GM21528 (cell line): ENCODE measurements around the gene PCDH9.

Source experiments
- ATAC-seq: cut with Tn5 transposase; IDR thresholded peaks from one replicate; pipeline ENCODE4 v1.9.1; 2021; ENCODE audit warnings: mild to moderate bottlenecking, moderate library complexity; ENCODE audit not compliant: unreplicated experiment, low FRiP score

PCDH9 gene, protein sequence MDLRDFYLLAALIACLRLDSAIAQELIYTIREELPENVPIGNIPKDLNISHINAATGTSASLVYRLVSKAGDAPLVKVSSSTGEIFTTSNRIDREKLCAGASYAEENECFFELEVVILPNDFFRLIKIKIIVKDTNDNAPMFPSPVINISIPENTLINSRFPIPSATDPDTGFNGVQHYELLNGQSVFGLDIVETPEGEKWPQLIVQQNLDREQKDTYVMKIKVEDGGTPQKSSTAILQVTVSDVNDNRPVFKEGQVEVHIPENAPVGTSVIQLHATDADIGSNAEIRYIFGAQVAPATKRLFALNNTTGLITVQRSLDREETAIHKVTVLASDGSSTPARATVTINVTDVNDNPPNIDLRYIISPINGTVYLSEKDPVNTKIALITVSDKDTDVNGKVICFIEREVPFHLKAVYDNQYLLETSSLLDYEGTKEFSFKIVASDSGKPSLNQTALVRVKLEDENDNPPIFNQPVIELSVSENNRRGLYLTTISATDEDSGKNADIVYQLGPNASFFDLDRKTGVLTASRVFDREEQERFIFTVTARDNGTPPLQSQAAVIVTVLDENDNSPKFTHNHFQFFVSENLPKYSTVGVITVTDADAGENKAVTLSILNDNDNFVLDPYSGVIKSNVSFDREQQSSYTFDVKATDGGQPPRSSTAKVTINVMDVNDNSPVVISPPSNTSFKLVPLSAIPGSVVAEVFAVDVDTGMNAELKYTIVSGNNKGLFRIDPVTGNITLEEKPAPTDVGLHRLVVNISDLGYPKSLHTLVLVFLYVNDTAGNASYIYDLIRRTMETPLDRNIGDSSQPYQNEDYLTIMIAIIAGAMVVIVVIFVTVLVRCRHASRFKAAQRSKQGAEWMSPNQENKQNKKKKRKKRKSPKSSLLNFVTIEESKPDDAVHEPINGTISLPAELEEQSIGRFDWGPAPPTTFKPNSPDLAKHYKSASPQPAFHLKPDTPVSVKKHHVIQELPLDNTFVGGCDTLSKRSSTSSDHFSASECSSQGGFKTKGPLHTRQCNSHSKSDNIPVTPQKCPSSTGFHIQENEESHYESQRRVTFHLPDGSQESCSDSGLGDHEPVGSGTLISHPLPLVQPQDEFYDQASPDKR (N-terminal part only)

DNA sequence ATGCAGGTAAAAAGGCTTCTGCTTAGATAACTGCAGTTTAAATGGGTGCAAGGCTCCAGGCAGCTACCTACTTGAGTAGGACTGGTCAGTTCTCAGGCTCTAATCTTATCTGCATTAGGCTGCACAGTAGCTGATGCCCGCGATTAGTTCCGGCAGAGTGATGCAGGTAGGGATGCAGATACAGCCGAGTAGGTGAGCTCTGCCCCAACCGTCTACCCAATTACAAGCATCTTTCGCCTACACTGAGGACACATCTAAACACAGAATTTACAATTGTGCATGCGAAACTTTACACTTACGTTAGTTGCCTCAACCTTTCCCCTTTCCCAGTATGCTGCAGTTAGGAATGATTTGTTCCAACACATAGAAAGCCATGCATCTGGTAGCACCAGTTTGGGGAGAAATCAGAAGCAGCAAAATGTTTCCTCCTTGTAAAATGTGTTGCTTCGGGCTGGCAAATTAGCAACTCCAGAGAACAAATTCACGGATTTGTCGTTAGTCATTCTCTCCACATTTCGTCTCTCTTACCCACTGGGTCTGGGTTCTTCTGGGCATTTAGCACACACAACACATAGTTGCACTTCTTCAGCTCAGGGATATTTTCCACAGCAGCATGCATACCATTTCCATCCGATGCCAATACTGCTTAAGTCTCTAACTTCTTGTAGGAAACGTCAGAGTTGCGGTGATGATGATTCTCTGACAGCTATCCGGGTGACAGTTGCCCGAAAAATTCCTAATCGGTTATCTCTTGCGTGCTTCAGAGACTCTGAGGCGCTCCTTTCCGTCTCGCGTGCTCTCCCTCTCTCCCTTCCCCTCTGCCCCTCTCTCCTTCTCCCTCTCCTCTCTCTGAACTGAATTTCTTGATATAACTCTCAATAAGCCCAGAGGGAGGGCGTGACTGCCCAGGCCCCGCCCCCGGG, at the start of gene PCDH9:
Gene PCDH9, minus strand, starts transcription at position 856 of the 923 bp plus-strand sequence. CDS start 1,896 bp downstream, outside the sequence.
- no peak for ATAC-seq

DNA sequence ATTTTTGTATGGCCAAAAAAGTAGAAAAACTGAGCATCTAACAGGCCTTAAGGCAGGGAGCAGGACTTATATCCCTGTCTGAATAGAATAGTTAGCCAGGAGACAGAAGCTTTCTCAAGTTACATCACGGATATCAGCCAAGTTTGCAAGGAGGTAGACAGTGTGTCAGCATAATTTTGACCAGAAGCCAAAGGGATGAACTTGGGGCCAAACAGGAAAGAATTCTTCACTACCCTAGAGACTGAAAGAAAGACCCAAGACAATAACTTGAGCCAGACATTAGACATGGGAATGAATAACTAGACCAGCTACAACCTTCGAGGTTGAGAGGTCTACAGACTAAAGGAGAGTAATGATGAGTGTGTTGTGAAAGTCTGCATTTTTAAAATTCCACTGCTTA, 48.1 kb upstream of the PCDH9 start:
- ATAC-seq: no peak

DNA sequence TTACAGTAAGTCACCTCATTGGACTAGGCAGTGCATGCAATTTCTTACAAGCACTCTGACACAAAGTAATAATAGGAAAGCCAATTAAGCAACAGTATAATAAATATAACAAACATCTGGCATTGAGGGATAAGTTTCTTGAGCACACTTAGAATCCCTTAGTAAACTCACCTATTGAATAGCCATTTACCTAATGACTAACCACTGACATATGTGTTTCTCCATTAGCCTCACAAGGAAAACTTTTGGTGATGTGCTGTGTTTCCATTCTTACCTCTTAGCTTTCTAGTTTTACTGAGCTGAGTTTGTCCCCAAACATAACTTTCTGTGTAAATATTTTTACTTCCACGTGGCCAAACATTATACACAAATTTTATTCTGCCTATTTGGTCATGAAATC, 47.4 kb upstream of the PCDH9 start:
- no peak for ATAC-seq

DNA sequence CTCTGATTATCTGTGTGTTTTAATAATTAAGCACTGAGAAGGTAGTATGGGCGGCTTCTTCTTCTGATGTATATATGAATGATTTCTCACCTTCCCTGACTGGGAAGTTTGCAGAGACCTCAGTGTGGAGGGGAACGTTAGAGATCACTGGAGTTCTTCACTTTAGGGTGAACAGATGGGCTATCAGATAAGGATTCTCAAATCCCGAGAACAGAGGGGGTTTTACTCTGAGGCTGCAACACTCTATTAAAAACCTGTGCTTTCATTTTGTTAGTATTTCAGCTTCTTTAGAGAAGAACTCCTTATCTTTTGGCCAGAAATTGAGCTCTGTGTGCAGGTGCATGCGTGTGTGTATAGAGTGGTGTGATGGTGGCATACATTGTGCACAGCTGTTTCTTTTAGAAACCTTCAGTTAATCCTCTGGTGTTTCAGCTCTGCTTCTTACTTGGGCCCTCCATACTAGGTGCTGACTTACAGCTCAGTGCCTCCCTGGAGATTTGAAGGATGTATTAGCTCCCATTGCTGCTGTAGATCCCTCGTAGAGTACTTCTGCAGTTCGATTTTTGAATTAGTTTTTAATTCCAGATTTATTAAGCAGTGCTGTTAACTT, 45.3 kb upstream of the PCDH9 start:
- no peak for ATAC-seq

DNA sequence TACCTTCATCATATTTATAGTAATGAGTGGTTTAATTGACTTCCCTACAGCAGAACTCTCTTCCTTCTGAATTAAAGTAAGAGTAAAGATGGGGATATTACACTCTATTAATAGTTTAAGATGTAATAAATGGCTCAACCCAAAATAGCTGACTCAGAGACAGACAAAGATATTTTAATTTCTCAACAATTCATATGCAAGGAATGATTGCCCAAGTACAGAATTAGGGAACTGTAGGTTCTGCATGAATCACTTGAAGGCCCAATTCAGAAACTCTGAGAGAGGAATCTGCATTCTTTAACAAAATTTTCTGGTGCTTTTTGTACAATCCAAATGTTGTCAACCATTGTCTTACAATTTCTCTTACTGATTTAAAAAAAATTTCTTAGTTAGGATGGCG, 42.9 kb upstream of the PCDH9 start:
- no peak for ATAC-seq

DNA sequence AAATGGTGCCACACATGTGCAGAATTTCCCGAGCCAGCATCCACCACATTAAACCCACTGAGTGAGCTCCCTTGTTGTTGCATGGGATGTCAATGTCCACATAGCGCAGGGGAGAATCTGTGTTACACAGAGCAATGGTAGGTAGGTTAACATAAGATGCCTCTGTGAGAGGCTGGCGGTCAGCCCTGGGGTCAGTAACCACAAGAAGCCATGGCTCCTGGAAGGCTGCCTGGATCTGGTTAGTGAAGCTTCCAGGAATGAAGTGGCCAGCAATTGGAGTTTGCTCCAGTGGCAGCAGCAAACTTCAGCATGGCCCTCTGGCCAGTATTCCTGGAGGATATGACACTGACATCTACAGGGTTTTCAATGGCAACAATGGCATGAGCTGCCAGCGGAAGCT, 37.0 kb upstream of the PCDH9 start:
- no peak for ATAC-seq

DNA sequence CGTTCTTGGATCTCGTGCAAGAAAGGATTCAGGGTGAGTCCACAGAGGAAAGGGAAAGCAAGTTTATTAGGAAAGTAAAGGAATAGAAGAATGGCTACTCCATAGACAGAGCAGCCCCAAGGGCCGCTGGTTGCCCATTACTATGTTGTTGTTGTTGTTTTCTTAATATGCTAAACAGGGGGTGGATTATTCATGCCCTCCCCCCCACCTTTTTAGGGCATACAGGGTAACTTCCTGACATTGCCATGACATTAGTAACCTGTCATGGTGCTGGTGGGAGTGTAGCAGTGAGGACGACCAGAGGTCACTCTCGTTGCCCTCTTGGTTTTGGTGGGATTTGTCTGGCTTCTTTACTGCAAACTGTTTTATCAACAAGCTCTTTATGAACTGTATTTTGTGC, 29.1 kb upstream of the PCDH9 start:
- no peak for ATAC-seq

DNA sequence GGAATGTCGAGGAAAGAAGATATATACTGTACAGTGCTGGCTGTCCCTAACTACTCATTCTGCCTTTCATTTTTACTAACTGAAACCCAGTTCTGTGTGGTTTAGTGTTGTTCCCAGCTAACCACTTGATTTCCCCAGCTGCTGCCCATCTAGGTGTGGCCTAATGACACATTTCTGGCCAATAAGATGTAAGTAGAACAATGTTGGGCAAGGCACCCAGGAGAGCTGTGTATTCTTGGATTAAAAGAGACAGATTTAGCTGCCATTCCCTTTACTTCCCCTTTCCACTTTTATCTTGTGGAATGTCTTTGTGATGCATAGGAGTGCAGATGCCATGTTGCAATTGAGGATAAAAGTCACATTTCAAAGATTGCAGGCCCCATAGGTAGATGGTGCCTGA, 28.3 kb upstream of the PCDH9 start:
- ATAC-seq: no peak

DNA sequence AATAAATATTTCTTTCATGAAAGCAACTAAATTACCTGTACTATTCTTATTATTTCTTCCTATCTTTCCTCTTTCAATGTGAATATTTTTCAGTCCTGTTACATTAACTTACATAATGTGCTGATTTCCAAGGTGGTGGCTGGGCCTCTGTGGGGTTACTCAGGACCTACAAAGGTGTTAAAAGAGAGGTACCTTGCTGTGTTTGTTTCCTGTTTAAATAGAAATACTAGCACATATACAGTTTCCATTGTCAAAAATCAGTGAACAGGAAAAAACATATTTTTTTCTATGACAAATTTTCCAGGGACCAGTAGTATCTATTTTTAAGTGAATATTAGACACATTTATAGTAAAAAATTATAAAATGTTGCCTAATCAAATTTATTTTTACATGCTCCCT, 8.7 kb upstream of the PCDH9 start:
- no peak for ATAC-seq

DNA sequence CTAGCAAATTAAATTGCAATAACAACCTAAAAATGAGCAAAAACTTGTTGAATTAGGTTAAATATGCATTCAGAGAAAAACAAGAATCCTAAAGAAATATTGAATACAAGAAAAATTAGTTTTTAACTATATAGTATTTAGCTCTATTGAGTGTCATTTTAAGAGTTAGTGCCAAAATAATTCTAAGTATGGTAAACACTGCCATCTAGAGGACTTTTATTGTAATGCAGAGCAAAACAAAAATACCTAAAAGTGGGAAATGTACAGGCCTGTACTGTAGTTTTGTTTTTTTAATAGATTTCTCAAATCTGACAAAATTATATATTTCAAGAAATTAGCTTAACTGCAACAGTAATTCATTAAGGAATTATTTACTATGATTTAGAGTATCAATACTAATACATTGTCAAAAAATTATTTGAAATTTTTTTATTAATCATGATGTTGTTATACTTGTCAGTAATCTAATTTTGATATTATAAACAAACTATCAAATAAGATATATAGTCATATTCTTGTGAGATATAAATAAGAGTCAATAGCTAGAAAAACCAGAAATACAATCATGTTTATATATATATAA, 8.2 kb upstream of the PCDH9 start:
- peak; percentile 70 for ATAC-seq

DNA sequence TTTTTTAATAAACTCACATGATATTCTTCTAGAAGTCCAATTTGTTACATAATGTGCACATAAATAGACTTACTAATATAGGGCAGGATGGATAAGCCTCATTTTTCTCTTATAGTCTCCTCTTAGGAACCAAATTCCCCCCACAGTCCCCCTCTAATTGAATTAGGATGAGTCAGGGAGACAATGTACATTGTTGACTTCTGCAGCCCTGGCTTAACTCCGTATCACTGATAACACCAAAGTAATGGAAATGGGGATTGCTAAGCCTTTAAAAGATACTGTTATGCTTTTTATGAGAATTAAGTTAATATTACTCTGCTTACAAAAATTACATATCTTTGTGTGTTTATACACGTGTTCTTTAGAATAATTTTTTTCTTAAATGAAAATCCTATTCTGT, 5.1 kb upstream of the PCDH9 start:
- ATAC-seq: no peak

DNA sequence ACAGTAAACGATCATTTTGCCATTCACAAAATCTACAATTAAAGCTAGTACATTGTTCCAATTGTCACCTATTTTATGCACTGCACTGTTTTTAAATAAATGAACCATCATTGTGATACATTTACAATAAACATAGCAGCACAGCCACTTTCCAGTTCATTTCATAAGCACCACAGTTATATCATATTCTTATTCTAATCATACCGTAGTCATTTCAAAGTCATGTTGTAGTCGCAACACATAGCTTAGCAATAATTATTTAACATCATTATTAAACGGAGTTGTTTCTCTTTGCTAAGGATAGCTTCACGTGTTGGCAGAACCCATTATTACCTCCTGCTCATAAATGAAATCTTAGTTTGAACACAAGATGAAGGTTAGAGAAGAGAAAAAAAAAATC, 2.2 kb upstream of the PCDH9 start:
- no peak for ATAC-seq

DNA sequence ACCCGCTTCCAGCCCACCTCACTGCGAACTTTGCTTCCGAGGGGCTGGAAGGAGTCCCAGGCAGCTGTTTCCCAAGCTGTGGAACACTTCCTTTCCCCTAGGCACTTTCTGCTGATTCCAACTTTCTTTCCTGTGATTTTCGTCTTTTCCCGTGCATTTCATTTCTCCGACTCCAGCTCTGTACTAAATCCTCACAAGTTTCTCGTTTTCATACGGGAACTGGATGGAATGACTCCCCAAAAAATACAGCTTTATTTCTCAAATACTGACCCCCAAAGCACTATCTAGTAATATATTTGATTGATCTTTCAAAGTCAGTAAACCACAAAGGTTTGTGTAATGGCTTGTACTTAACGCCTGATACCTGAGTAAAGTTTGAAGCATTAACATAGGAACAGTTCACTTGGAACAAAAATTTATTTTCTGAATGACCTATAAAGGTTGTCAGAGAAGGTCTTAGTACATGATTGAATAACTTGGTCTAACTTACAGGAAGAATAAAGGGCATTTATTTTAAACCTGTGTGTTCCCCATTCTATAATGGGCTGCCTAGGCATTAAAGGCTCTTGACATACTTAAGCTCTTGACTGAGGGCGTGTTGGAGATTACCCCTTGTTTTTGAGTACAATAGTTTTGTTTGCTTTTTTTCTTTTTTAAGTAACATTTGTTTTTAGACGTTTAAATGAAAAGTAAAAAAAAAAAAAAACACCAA, 1.3 kb upstream of the PCDH9 start:
- no peak for ATAC-seq

DNA sequence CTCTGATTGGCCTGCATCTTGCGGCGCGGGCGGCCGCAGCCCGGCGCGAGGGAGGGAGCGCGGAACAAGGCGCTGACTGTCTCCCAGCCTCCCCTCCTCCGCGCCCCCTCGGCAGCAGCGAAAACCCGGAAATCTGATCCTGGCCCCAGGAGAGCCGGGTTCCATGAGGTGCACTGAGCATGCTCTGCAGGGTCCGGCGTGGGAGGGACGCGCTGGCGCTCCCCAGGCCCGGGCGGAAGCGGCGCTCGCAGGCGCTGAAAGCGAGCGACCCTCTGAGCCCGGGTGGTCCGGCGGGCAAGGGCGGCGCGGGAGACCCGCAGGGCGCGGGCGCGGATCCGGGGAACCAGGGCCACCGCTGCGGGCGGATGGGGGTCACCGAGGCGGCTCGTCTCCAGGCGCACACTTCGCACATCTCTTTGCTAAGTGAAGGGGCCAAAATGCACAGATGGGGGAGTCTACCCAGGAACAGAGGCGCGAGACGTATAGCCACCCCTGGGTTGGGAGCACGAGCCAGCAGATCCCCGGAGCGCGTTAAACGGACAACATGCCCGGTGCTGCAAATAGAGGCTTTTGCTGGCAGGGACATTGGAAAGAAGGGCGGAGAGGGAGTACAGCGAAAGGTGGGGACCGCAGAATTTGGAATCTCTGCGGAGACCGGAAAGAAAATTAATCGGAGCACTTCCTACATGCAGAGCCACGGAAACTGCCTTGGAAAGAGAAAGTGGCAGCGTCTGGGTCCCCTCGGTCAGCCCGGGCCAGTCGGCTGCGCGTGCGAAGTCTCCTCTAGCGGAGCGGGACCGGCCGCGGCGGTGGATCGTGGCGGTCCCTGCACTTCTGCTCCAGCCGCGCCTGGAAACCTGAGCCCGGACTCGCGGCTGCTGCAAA, 510 bp upstream of the PCDH9 start:
- ATAC-seq: peak; percentile 99

DNA sequence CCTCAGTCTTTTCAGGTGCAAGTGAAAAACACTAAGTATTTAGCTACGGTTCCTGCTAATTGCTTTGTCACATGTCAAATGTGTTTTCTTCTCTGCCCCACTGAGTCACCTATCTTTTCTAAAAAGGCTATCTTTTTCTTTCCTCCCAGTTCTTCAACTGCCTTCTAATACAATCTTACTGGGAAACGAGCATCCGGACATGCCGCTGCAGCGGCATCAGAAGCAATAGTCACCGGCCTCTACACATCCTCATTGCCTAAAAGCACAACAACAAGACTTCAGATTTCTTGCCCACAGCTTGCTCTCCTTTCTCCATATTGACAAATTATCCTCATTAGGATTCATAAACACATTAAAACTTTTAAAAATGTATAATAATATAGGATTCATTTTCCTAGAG, 1.2 kb downstream of the PCDH9 start:
- ATAC-seq: no peak

DNA sequence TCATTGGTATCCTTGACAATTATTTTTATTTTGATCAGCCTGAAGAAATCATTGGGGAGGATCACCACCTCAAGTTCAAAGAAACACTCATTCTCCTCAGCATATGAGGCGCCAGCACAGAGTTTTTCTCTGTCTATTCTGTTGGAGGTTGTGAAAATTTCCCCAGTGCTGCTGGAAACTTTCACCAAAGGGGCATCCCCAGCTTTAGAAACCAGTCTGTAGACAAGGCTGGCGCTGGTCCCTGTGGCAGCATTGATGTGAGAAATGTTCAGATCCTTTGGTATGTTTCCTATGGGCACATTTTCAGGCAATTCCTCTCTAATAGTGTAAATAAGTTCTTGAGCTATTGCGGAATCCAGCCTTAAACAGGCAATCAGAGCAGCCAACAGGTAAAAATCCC, 2.1 kb downstream of the PCDH9 start:
- no peak for ATAC-seq

DNA sequence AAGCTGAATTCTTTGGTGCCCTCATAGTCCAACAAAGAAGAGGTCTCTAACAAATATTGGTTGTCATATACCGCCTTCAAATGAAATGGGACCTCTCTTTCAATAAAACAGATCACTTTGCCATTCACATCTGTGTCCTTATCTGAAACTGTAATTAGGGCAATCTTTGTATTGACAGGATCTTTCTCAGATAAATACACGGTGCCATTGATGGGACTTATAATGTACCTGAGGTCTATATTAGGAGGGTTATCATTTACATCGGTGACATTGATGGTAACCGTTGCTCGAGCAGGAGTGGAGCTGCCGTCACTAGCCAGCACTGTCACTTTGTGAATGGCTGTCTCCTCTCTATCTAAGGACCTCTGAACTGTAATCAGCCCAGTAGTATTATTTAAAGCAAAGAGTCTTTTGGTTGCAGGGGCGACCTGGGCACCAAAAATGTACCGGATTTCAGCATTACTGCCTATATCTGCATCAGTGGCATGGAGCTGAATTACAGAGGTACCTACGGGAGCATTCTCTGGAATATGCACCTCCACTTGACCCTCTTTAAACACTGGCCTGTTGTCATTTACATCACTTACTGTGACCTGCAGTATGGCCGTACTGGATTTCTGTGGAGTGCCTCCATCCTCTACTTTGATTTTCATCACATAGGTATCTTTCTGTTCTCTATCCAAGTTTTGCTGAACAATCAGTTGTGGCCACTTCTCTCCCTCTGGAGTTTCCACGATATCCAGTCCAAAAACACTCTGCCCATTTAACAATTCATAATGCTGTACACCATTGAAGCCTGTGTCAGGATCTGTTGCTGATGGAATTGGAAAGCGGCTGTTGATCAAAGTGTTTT, 2.8 kb downstream of the PCDH9 start:
- no peak for ATAC-seq
